HG03432 (cell line): Measurements from ENCODE around the gene MRPL55.

Experiments used
- ATAC-seq: cut with Tn5 transposase; IDR thresholded peaks from one replicate; pipeline ENCODE4 v1.9.1; 2021; ENCODE audit warnings: mild to moderate bottlenecking, moderate library complexity; ENCODE audit not compliant: unreplicated experiment

MRPL55 gene

DNA sequence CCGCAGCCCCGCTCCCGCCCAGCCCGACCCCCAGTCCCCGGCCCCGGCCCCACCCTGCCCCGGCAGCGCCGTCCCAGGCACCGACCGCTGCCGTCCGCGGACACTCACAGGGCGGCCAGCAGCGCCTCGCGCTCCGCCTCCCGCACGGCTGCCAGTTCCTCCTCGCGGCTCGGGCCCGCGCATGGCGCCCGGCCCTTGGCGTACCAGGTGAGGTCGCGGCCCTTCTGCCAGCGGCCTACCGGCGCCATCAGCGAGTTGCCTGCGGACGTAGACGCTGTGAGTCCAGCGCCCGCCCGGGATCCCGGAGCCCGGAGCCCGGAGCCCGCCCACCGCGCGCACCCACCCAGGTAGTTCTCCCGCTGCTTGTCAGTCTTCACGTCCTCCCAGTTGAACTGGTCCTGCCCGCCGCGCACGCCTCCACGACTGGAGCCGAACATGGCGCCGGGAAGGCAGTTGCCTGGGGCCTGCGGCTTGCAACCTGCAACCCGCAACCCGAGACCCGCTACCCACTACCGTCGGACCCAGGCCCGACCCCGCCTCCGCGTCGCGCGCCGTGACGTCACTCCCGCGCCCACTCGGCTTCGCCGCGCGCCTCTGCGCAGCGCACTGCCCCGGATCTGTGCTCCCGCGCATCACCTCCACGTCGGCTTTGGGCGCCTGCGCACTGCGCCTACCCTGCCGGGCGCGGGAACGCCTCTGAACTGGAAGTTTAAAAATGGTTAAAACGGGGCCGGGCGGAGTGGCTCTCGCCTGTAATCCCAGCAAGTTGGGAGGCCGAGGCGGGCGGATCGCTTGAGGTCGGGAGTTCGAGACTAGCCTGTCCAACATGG, 6.1 kb downstream of the MRPL55 start, which contains the start of gene C1orf35:
C1orf35 (minus strand) TSS at position 535 of the 830 bp plus-strand sequence; CDS start at position 437, 98 bp downstream.
- peak; percentile 81 for ATAC-seq

- ATAC-seq, result peak; percentile 18
Measured at GRCh38 chr1:228101994-228102790, 6.9 kb downstream of the MRPL55 start.

DNA sequence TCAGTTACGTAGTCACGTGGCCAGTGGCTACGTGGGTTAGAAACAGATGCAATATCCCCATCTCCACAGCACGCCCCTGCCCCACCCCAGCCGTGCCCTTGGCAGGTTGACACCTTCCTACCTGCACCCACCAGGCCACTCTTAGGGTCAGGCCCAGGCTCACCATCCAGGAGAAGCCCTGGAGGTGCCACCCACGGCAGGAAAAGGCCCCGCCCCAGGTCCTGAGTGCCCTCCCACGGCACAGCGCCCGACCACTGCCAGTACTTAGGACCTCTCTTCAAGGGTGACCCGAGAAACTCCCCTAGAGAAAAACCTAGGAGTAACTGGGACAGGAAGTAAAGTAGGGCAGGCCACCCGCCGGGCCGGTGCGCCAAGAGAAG, 7.5 kb downstream of the MRPL55 start:
- ATAC-seq, result no peak

- ATAC-seq, result no peak
Measured at GRCh38 chr1:228100822-228101613, 8.1 kb downstream of the MRPL55 start.

- ATAC-seq, result no peak
Measured at GRCh38 chr1:228099331-228099732, 9.8 kb downstream of the MRPL55 start.

DNA sequence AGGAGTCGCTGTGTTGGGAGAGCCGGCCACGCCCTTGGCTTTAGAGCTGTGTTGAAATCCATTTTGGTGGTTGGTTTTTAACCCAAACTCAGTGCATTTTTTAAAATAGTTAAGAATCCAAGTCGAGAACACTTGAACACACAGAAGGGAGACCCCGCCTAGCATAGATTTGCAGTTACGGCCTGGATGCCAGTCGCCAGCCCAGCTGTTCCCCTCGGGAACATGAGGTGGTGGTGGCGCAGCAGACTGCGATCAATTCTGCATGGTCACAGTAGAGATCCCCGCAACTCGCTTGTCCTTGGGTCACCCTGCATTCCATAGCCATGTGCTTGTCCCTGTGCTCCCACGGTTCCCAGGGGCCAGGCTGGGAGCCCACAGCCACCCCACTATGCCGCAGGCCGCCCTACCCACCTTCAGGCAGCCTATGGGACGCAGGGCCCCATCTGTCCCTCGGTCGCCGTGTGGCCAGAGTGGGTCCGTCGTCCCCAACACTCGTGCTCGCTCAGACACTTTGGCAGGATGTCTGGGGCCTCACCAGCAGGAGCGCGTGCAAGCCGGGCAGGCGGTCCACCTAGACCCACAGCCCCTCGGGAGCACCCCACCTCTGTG, 10.7 kb downstream of the MRPL55 start:
- no peak for ATAC-seq

DNA sequence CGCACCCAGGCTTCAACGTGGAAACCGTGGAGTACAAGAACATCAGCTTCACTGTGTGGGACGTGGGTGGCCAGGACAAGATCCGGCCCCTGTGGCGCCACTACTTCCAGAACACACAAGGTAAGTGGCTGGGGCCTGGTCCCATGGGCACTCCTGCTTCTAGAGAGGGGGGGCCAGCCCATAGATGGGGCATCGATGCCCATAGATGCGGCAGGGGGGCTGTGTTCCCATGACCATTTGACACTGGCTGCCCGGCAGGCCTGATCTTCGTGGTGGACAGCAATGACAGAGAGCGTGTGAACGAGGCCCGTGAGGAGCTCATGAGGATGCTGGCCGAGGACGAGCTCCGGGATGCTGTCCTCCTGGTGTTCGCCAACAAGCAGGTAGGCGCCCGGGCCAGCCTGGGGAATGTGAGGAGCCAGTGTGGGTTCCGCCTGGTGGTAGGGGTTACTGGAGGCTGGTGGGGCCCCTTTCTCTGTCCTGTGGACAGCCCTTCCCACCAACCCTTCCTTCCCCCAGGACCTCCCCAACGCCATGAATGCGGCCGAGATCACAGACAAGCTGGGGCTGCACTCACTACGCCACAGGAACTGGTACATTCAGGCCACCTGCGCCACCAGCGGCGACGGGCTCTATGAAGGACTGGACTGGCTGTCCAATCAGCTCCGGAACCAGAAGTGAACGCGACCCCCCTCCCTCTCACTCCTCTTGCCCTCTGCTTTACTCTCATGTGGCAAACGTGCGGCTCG, 11.6 kb downstream of the MRPL55 start:
- no peak for ATAC-seq

DNA sequence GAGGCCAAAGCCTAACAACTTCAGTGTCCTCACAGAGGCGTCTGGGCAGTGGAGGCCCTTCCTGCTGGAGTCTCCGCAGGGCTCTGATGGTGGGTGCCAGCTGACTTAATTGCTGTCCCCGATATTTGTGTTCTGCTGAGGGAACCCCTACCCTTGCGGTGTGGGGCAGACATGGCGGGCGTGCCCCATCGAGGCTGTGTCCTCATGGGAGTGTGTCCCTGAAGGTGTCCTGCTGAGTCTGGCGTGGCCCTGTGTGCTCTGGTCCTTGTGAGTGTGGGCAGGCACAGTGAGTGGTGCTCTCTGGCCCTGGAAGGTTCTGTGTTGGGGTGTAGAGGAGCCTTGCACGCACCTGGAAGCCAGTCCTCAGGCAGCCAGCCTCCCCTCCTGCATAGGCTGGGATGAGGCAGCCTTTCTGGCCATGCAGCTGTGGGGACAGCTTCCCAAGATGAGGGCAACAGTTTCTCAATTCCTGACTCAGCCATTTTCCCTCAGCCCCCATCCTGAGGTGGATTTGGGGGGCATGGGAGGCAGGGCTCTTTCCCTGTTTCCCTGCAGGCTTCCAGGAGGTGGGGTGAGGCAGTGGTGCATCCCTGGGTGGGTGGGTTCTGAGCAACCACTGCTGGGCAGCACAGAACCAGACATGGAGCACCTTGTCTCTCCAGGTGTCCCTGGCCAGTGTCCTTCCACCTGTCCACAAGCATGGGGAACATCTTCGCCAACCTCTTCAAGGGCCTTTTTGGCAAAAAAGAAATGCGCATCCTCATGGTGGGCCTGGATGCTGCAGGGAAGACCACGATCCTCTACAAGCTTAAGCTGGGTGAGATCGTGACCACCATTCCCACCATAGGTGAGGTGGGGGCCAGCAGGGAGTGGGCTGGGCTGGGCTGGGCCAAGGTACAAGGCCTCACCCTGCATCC, 12.4 kb downstream of the MRPL55 start:
- no peak for ATAC-seq

GRCh38 chr1:228095938-228096337, 13.2 kb downstream of the MRPL55 start:
- no peak for ATAC-seq

DNA sequence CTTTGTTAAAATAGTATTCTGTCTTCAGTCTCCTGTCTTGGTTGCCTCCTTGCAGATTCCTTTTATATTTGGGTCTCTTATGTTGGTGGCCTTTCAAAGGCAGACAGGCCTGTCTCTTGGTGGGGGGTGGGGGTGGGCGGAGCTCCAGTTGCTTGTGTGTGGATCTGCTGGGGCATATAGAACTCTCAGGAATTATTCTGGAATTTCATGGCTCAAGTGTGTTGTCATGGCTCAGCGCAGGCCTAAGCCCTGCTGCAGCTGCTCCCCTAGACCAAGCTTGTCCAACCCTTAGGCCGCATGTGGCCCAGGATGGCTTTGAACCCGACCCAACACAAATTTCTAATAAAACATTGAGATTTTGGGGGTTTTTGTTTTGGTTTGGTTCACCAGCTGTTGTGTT, 13.9 kb downstream of the MRPL55 start:
- no peak for ATAC-seq

DNA sequence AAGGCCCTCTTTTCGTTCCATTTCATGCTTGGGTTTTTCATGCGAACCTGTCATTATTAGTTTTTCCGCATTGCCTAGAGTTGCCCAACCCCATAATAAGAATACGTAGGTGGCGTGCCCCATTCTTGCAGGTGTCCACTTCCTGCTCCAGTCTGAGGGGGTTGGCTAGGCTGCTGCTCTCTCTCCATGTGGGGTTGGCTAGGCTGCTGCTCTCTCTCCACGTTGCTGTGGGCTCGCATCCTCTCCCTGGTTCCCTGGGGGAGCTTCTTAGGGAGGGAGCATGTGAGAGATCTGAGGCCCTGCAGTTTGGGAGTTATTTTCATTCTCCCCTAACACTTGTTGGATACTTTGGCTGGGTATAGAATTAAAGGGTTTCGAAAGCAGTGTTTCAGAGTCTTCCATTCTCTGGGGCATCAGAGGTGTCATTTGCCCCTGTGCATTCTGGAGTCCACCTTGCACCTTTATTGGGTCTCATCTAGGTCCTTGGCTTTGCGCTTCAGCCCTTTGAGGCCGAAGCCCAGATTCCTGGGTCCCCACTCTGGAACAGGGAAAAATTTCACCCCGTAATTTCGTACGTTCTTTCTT, 14.6 kb downstream of the MRPL55 start:
- no peak for ATAC-seq

GRCh38 chr1:228093050-228093906, 15.8 kb downstream of the MRPL55 start:
- ATAC-seq, result no peak

DNA sequence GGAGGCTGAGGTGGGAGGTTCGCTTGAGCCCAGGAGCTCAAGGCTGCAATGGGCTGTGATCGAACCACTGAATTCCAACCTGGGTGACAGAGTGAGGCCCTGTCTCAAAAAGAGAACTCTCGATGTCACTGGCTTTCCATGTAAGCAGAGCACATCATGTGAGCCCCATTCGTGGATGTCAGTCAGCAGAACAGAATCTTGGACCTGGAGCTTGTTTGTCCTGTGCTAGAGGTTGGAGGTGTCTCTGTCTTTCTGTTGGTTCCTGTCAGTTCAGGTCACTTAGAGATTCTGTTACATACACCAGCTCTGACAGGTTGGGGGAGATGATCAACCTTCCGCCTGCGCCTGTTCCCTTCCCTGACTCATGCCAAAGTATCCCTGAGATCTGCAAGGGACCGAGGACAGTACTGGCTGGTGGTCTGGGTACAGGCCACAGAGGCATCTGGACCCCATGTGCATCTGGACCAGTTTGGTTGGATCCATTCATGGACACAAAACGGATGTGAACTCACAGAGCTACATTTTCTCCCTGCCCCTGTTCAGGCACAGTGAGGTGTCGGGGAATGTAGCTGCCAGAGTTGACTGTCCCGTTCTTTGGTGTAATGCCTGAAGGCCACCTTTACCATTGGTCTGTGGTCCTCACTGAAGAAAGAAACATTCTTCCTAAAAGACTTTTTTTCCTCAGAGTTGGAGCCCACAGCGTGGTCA, 16.6 kb downstream of the MRPL55 start:
- no peak for ATAC-seq

GRCh38 chr1:228091084-228091483, 18.0 kb downstream of the MRPL55 start:
- ATAC-seq, result no peak

GRCh38 chr1:228090613-228091081, 18.5 kb downstream of the MRPL55 start:
- ATAC-seq, result no peak

GRCh38 chr1:228089519-228090380, 19.3 kb downstream of the MRPL55 start:
- ATAC-seq, result peak; percentile 35
